SK-N-SH (cell line): ENCODE results near the gene ANAPC16.

Experiments
- CTCF ChIP-seq: fragments of 200-600 bp; sonication (generic); IDR thresholded peaks from 2 replicates; pipeline ENCODE4 v1.6.1; 2017; ENCODE audit warnings: antibody characterized with exemption, mild to moderate bottlenecking, moderate library complexity
- FOXM1 ChIP-seq: IDR thresholded peaks from 2 replicates; pipeline ENCODE4 v1.4.0; 2012; ENCODE audit warnings: low read depth, mild to moderate bottlenecking
- TF ChIP-seq, protein P1 (sequence below): IDR thresholded peaks from 2 replicates; pipeline ENCODE4 v1.4.0; 2012; ENCODE audit warnings: low read depth

DNA sequence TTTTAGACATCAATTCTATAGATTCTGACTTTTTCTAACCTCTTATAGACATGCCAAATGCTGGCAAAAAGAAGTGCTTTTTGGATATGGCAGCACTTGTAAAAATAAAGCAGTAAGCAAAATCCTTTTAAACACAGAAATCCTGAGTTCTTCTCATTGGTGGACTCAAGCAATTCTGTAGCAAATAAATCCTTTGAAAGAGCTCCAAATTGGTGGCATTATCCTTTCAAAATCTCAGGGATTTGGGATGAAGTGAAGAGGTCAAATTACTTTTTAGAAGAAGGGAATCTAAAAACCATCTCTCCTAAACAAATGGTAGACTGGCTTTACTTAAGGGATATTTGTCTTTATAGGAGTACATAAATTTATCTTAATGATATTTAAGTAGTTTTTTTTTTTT, 17.8 kb downstream of the ANAPC16 start:
- TF ChIP-seq FOXM1 (no peak), CTCF (no peak)
- TF ChIP-seq, protein P1, sequence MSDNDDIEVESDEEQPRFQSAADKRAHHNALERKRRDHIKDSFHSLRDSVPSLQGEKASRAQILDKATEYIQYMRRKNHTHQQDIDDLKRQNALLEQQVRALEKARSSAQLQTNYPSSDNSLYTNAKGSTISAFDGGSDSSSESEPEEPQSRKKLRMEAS: no peak
